Measurements from ENCODE around the gene ADAMTS2.

Gene ADAMTS2

DNA sequence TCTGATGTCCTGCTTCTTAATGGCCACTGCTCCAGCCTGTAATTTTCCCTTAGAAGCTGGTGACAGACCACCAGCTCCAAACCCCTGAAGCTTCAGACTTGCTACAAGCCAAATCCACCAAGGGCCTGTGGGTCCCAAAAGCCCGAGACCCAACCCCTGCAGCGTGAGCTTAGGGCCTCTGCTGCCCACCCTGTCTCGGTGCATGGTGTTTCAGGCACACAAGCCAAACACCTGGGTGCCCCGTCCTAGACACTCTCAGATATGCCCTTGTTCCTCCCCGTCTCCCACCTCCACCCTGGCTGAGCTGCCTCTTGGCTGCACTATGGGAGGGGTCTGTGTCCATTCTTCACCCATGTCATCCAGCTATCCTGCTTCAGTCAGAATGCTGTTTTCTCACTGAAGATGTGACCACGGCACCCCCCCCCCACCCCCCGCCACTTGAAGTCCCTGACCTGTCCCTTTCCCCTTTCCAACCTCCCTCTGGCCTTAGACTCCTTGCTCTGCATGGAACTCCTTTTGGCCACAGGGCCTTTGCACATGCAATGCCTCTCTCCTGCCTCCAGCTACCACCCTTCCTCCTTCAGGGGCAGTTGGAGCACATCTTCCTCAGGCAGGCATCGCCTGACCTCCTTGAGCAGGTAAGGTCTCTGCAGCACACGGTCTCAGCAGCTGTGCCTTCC lies 229.3 kb downstream of the ADAMTS2 start:
- Histone ChIP-seq H3K27me3 (ENCODE audit: insufficient read depth, low read length, poor library complexity) (peaks cover 3% of the 10 kb centered on the region), H3K79me2 (ENCODE audit: insufficient read depth, low read length) (no peaks in the 10 kb centered on the region), H3K4me1 (ENCODE audit: insufficient read depth, low read length) (no peaks in the 10 kb centered on the region), H3K4me2 (ENCODE audit: insufficient read depth, low read length) (no peak overlapping the region), H2AFZ (ENCODE audit: low read depth, low read length) (no peak overlapping the region), H3K4me3 (ENCODE audit: low read depth in 1 of 2, low read length in 2 of 2) (no peak overlapping the region), H3K27ac (ENCODE audit: low read length) (no peak overlapping the region), H3K9me3 (ENCODE audit: insufficient read depth, low read length, severe bottlenecking) (no peaks in the 10 kb centered on the region), H3K36me3 (ENCODE audit: insufficient read depth, low read length) (no peaks in the 10 kb centered on the region), H3K9ac (ENCODE audit: low read depth, low read length) (no peak overlapping the region), H4K20me1 (ENCODE audit: insufficient read depth, low read length) (no peaks in the 10 kb centered on the region)
- TF ChIP-seq EZH2 (IDR thresholded peaks at IDR 0.05; ENCODE audit: borderline replicate concordance, low read depth, low read length, severe bottlenecking): no peak
- TF ChIP-seq, protein P1, sequence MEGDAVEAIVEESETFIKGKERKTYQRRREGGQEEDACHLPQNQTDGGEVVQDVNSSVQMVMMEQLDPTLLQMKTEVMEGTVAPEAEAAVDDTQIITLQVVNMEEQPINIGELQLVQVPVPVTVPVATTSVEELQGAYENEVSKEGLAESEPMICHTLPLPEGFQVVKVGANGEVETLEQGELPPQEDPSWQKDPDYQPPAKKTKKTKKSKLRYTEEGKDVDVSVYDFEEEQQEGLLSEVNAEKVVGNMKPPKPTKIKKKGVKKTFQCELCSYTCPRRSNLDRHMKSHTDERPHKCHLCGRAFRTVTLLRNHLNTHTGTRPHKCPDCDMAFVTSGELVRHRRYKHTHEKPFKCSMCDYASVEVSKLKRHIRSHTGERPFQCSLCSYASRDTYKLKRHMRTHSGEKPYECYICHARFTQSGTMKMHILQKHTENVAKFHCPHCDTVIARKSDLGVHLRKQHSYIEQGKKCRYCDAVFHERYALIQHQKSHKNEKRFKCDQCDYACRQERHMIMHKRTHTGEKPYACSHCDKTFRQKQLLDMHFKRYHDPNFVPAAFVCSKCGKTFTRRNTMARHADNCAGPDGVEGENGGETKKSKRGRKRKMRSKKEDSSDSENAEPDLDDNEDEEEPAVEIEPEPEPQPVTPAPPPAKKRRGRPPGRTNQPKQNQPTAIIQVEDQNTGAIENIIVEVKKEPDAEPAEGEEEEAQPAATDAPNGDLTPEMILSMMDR (IDR thresholded peaks at IDR 0.05; ENCODE audit: borderline replicate concordance, extremely low read depth, low read length, poor library complexity, severe bottlenecking): no peak
- DNase-seq (no peak), ATAC-seq (ENCODE audit: insufficient read depth, low read depth) (no peak)

DNA sequence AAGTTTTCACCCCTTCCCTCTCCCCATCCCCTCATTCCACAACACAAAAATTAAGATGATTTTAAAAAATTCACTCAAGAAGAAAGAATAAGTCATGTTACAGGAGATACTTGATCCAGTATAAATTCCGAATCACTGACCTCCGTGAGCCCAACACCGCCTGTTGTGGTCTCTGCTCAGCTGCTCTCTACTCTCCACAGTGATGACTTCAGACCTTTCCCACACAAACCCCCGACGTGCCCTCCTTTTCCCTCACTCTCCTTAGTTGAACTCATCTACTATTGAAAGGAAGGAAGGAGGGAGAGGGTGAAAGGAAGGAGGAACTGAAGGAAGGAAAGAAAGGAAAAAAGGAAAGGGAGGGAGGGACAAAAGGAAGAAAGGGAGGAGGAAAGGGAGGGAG lies 230.0 kb downstream of the ADAMTS2 start:
- H3K9ac ChIP-seq (ENCODE audit: low read depth, low read length): no peak overlapping the region
- H3K79me2 ChIP-seq (ENCODE audit: insufficient read depth, low read length): no peaks in the 10 kb centered on the region
- H3K4me1 ChIP-seq (ENCODE audit: insufficient read depth, low read length): no peaks in the 10 kb centered on the region
- no peak overlapping the region for H3K27ac ChIP-seq (ENCODE audit: low read length)
- no peak overlapping the region for H3K4me3 ChIP-seq (ENCODE audit: low read depth in 1 of 2, low read length in 2 of 2)
- H3K4me2 ChIP-seq (ENCODE audit: insufficient read depth, low read length): no peak overlapping the region
- no peak for ATAC-seq (ENCODE audit: insufficient read depth, low read depth)
- no peaks in the 10 kb centered on the region for H4K20me1 ChIP-seq (ENCODE audit: insufficient read depth, low read length)
- no peak for DNase-seq
- H3K9me3 ChIP-seq (ENCODE audit: insufficient read depth, low read length, severe bottlenecking): no peaks in the 10 kb centered on the region
- TF ChIP-seq, protein P1 (IDR thresholded peaks at IDR 0.05; ENCODE audit: borderline replicate concordance, extremely low read depth, low read length, poor library complexity, severe bottlenecking): no peak
- TF ChIP-seq EZH2 (IDR thresholded peaks at IDR 0.05; ENCODE audit: borderline replicate concordance, low read depth, low read length, severe bottlenecking): no peak
- no peak overlapping the region for H2AFZ ChIP-seq (ENCODE audit: low read depth, low read length)
- H3K27me3 ChIP-seq (ENCODE audit: insufficient read depth, low read length, poor library complexity): peaks cover 3% of the 10 kb centered on the region
- H3K36me3 ChIP-seq (ENCODE audit: insufficient read depth, low read length): no peaks in the 10 kb centered on the region

DNA sequence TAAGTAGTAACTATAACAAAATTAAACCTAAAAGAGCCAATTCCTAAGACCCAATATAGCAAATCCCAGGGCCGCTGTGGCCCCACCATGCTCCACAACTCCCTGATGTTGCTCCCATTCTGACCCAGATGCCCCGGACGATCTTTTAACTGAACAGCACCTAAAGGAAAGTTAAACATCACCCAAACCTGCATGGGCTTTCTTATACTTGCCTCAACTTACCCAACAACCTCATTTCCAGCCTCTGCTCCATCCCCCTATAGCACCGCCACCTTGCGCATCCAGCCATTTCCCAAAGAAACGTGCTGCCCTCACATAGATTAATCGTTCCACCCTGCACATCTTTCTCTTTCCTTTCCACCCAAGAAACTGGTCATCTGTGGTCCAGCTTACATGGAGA lies 230.5 kb downstream of the ADAMTS2 start:
- TF ChIP-seq, protein P1 (IDR thresholded peaks at IDR 0.05; ENCODE audit: borderline replicate concordance, extremely low read depth, low read length, poor library complexity, severe bottlenecking): no peak
- no peak for TF ChIP-seq EZH2 (IDR thresholded peaks at IDR 0.05; ENCODE audit: borderline replicate concordance, low read depth, low read length, severe bottlenecking)
- Histone ChIP-seq H4K20me1 (ENCODE audit: insufficient read depth, low read length) (no peaks in the 10 kb centered on the region), H2AFZ (ENCODE audit: low read depth, low read length) (no peak overlapping the region), H3K4me1 (ENCODE audit: insufficient read depth, low read length) (no peaks in the 10 kb centered on the region), H3K79me2 (ENCODE audit: insufficient read depth, low read length) (no peaks in the 10 kb centered on the region), H3K4me2 (ENCODE audit: insufficient read depth, low read length) (no peak overlapping the region), H3K27me3 (ENCODE audit: insufficient read depth, low read length, poor library complexity) (peaks cover 3% of the 10 kb centered on the region), H3K4me3 (ENCODE audit: low read depth in 1 of 2, low read length in 2 of 2) (no peak overlapping the region), H3K9ac (ENCODE audit: low read depth, low read length) (no peak overlapping the region), H3K27ac (ENCODE audit: low read length) (no peak overlapping the region), H3K9me3 (ENCODE audit: insufficient read depth, low read length, severe bottlenecking) (no peaks in the 10 kb centered on the region), H3K36me3 (ENCODE audit: insufficient read depth, low read length) (no peaks in the 10 kb centered on the region)
- ATAC-seq (ENCODE audit: insufficient read depth, low read depth) (no peak), DNase-seq (no peak)

Data from DND-41 (cell line).